ENCODE data around the gene CDK11B.

CDK11B gene

GRCh38 chr1:1671365-1672119 lies 12.7 kb upstream of the CDK11B start:
- TF ChIP-seq EZH2phosphoT487 (IDR thresholded peaks at IDR 0.05; ENCODE audit: low read depth), result no peak
- TF ChIP-seq CTCF (IDR thresholded peaks at IDR 0.05; ENCODE audit: low read depth, low read length), result no peak
- Histone ChIP-seq H3K9me3 (ENCODE audit: insufficient read depth, low read length) (no peaks in the 10 kb centered on the region), H2AFZ (ENCODE audit: low read depth, low read length) (no peak overlapping the region), H3K79me2 (ENCODE audit: low read length) (no peaks in the 10 kb centered on the region), H3K36me3 (replicated peaks; ENCODE audit: low read depth, low read length) (peaks cover 15% of the 10 kb centered on the region), H3K4me3 (ENCODE audit: low read length) (no peak overlapping the region), H3K9ac (ENCODE audit: low read length) (no peak overlapping the region), H3K4me2 (ENCODE audit: low read length) (no peak overlapping the region), H3K27ac (ENCODE audit: low read length) (no peak overlapping the region), H3K27me3 (ENCODE audit: low read depth, low read length) (no peaks in the 10 kb centered on the region), H4K20me1 (ENCODE audit: insufficient read depth, low read length) (no peaks in the 10 kb centered on the region), H3K4me1 (ENCODE audit: low read length) (no peaks in the 10 kb centered on the region)

GRCh38 chr1:1670866-1671265 lies 12.1 kb upstream of the CDK11B start:
- Histone ChIP-seq H4K20me1 (ENCODE audit: insufficient read depth, low read length) (no peaks in the 10 kb centered on the region), H3K27me3 (ENCODE audit: low read depth, low read length) (no peaks in the 10 kb centered on the region), H3K36me3 (replicated peaks; ENCODE audit: low read depth, low read length) (peaks cover 21% of the 10 kb centered on the region), H3K27ac (ENCODE audit: low read length) (no peak overlapping the region), H3K79me2 (ENCODE audit: low read length) (no peaks in the 10 kb centered on the region), H3K9me3 (ENCODE audit: insufficient read depth, low read length) (no peaks in the 10 kb centered on the region), H3K9ac (ENCODE audit: low read length) (no peak overlapping the region), H3K4me3 (ENCODE audit: low read length) (no peak overlapping the region), H3K4me1 (ENCODE audit: low read length) (no peaks in the 10 kb centered on the region), H2AFZ (ENCODE audit: low read depth, low read length) (no peak overlapping the region), H3K4me2 (ENCODE audit: low read length) (no peak overlapping the region)
- no peak for TF ChIP-seq CTCF (IDR thresholded peaks at IDR 0.05; ENCODE audit: low read depth, low read length)
- TF ChIP-seq EZH2phosphoT487 (IDR thresholded peaks at IDR 0.05; ENCODE audit: low read depth), result no peak

- no peak overlapping the region for H3K4me2 ChIP-seq (ENCODE audit: low read length)
These were observed 10.9 kb upstream of the CDK11B start for GRCh38 chr1:1669468-1670440.

More at GRCh38 chr1:1669468-1670440, 10.9 kb upstream of the CDK11B start:
- Histone ChIP-seq H2AFZ (ENCODE audit: low read depth, low read length) (no peak overlapping the region), H3K9me3 (ENCODE audit: insufficient read depth, low read length) (no peaks in the 10 kb centered on the region), H3K27ac (ENCODE audit: low read length) (no peak overlapping the region), H3K4me3 (ENCODE audit: low read length) (no peak overlapping the region), H3K27me3 (ENCODE audit: low read depth, low read length) (no peaks in the 10 kb centered on the region), H3K4me1 (ENCODE audit: low read length) (no peaks in the 10 kb centered on the region), H3K9ac (ENCODE audit: low read length) (no peak overlapping the region), H3K36me3 (replicated peaks; ENCODE audit: low read depth, low read length) (peaks cover 31% of the 10 kb centered on the region), H3K79me2 (ENCODE audit: low read length) (no peaks in the 10 kb centered on the region), H4K20me1 (ENCODE audit: insufficient read depth, low read length) (no peaks in the 10 kb centered on the region)
- no peak for TF ChIP-seq CTCF (IDR thresholded peaks at IDR 0.05; ENCODE audit: low read depth, low read length)
- TF ChIP-seq EZH2phosphoT487 (IDR thresholded peaks at IDR 0.05; ENCODE audit: low read depth), result no peak
